NCI-H510A (cell line): ENCODE data around the gene SERTM2.
"Not testable (repeated sequence)": the region's sequence is repeated elsewhere in the genome, so short reads cannot be mapped to it uniquely, and the experiment has no call there.

Source experiments
- DNase-seq: peaks from one replicate; lab custom pipeline; 2025; lab: John Stamatoyannopoulos, UW

SERTM2 gene

DNA sequence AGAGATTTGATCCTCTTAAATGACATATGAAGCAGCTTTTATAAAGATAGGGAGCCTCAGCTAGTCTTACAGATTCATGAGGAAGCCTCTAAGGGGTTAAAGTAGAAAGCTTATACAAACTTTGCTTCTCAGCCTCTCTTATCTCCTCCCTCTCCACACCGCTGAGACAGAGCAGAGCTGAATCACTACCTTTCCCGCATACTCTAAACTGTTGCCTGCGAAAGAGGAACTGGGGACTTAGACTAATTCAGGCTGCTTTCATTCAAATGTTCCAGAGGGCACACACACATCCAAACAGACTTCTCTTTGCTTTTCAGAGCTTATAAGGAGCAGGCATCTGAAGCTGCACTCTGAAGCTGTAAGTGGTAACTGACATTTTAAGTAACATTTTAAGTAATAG is at the start of gene SERTM2:
SERTM2 (plus strand) TSS at position 169 of the 400 bp plus-strand sequence. CDS start 7,213 bp downstream, outside the sequence.
- no peak for DNase-seq

- DNase-seq: no peak
These were observed 45.8 kb upstream of the SERTM2 start for GRCh38 chrX:111465669-111466068.

DNA sequence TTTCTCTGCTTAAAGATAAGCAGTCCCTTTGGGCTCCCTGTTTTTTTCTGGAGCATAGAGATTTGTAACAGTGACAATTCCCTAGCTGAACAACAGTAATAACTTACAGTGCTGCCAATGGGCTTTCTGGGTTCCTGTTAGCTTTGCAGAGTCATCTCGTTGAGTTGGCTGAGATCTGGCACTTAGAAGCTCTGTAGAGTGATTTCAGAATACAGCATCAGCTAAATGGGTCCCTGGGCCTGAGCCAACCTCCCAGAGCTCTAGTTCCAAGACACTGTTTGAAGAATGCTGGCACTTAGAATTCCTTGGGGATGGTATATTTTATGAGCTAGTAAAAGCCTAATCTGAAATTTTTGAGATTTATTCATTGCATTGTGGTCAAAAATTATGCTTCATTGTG is 43.5 kb upstream of the SERTM2 start:
- DNase-seq: no peak

DNA sequence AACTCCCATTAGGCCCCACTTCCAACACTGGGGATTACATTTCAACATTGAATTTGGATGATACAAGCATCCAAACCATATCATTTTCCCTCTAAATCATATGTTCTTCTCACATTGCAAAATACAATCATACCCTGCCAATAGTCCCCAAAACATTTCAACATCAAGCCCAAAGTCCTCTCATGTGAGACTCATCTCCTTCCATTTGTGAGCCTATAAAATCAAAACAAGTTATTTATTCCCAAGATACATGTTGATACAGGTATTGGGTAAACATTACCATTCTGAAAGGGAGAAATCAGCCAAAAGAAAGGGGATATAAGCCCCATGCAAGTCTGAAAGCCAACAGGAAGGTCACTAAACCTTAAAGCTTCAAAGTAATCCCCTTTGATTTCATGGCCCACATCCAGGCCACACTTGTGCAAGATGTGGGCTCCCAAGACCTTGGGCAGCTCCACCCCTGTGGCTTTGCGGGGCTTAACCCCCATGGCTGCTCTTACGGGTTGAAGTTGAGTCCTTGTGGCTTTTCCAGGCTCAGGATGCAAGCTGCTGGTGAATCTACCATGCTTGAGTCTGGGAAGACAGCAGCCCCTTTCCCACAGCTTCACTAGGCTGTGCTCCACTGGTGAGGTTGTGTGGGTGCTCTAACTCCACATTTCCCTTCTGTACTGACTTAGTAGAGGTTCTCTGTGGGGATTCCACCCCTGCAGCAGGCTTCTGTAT is 40.6 kb upstream of the SERTM2 start:
- no peak for DNase-seq

DNA sequence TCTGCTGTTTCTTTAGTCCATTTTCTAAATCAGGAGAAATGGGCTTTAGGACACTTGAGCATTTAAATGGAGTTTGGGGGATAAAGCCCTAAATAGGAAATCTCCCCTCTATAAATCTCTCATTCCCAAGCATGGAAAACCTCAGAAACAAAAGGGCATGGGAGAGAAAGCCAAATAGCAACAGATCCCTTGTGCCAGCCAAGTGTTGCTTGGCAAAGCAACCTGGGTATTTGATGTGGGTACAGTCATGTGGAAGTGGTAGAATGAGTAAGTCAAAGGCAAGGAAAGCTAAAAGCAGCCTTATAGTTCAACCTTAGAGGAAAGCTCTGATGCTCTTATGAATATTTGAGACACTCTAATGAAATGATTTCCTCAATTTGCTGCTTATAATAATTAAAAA is 29.5 kb upstream of the SERTM2 start:
- DNase-seq: no peak

DNA sequence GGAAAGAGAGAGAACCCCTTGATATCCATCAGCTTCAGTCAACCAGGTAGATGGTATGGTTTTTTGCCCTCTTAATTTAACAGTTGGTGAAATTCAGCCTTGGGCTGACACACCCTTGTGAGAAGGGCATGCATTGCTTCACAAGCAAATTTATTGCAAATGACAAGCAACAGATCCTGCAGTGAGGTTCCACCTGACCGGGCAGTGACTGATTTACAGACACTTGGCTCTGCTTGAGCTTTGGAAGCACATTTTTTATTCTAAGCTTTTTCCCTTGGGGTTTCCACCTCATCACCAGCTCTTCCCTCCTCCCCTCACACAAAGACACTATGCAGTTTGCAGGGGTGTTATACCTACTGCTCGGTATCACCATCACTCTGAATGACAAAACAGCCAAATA is 28.3 kb upstream of the SERTM2 start:
- DNase-seq: no peak

- no peak for DNase-seq
These were observed 27.6 kb upstream of the SERTM2 start for GRCh38 chrX:111483881-111484280.

- DNase-seq: no peak
These were observed 20.8 kb upstream of the SERTM2 start for GRCh38 chrX:111490688-111491087.

DNA sequence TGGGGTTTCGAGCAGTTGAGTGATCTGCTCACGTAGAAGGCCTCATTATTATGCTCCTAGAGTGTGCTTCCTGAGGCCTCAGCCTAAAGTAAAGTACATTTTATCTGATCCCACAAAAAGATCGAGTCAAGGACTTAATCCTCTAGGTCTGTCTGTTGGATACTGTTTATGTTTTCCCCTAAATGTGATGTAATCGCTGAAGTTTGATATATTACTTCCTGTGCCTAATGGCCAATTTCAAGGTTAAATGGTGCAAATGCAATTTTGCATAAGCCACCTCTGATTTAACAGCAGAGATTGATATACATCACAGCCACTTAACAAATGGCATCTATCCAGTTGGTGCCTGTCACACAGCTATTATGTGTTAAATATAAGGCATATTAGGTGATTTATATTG is 19.4 kb upstream of the SERTM2 start:
- DNase-seq: no peak

DNA sequence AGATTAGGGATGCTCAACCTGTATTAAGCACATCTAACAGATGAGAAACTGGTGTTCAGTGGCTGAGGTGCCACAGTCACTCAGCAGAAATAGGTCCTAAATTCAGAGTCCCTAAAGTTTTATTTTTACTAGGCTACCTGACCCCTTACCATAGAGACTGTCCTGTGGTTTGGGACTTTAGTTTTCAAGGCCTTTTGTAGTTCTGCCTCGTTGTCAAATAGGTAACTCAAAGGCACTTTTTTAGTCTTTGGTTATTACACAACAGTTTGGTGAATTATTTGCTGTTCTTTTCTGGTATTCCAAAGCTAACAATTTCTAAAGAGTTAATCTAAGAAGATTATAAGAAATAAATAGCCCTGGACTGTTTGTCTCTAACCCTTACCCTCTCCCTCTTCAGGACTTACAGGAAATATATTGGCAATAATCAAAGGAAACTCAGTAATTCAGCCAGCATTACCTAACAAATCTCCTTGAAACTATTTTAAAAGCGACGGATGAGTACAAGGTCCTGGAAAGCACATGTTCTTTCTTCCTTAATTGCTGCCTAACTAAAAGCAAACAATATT is 12.8 kb upstream of the SERTM2 start:
- no peak for DNase-seq

DNA sequence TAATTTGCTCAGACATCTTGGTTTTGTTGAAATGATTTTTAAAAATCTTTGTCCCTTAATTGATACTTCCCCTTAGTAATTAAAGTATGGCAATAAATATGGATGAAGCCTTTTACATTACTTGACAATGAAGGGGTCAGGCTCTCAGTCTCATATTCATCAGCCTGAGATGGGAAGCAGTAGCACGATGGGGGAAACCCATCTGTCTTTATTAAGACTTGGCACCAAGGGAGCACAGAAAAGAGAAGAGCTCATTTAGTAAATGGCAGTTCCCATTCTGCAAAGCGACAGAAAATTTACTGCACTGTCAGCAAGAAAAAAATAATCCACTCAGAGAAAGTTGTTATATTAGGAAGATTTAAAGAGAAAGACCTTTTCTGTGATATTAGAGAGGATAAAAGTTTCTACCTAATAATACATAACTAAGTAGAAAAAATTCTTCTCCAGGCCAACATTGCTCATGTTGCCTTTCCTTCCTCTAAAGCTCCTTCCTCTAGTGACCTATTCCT is 7.9 kb upstream of the SERTM2 start:
- no peak for DNase-seq

DNA sequence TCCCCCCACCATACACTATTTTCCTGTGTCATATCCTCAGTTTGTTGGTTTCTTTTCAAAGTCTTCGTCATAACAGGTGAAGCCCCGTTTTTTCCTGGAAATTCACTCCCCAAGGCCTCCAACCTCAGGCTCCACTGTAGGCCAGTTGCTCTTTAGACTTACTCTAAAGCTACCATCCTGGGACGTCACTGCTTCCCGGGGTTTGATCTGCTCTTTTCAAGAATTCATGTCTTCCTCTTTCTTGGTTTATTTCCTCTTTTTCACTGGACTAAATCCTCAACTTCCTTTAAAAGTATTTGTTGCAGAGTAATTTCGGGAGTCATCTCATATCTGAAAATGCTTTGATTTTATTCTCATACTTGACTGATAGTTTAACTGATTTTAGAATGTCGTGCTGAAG is 6.5 kb upstream of the SERTM2 start:
- DNase-seq: no peak

GRCh38 chrX:111505783-111506182 is 5.7 kb upstream of the SERTM2 start:
- DNase-seq: no peak

DNA sequence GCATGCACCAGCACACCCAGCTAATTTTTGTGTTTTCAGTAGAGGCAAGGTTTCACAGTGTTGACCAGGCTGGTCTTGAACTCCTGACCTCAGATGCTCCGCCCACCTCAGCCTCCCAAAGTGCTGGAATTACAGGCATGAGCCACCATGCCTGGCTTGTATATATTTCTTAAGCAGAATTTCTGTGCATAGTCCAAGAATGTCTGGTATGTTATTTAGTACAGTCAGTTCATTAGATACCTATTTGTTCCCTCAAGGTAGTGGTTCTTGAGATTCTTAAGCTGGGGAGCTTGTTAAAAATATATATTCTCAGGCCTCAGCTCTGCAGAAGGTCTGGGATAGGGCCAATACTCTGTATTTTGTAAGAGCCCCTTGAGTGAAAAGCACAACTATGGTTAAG is 4.6 kb upstream of the SERTM2 start:
- no peak for DNase-seq

- DNase-seq: no peak
These were observed 3.5 kb upstream of the SERTM2 start for GRCh38 chrX:111507933-111508332.

GRCh38 chrX:111515298-111515697 is 3.9 kb downstream of the SERTM2 start:
- no peak for DNase-seq

DNA sequence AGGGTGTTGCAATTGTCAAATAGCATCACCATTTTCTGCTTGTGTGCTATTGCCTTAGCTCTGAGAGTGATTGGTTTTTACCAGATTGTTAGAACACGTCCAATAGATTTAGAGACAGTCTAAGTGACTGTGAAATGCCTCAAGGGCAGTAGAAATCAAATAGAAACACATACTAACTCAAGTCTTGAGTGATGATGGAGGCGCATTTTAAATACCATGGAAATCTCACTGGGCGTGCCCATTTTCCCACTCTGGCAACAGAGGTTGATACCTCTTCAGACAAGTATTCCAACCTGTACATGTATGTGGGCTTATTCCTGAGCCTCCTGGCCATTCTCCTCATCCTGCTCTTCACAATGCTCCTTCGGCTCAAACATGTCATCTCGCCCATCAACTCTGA is 7.2 kb downstream of the SERTM2 start:
- no peak for DNase-seq

- no peak for DNase-seq
These were observed 7.8 kb downstream of the SERTM2 start for GRCh38 chrX:111519215-111519614.

GRCh38 chrX:111520506-111520905 is 9.1 kb downstream of the SERTM2 start:
- DNase-seq: no peak

DNA sequence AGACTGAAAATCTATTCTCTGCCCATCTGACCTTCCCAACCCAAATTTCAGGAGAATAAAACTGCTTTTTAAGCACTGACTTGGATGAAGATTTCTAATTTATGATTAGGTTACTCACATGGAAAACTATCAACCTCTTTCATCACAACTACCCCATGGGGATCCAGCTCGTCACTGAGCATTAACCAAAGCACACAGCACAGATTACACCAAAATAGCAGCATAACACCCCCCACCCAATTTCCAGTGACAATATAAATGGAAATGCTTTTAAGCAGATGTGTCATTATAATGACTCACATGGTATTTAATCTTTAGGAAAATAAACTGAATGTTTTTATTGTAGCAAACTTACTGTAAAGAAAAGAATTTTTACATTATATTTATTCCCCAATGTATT is 9.7 kb downstream of the SERTM2 start:
- no peak for DNase-seq

GRCh38 chrX:111543212-111543741 is 31.8 kb downstream of the SERTM2 start:
- DNase-seq: no peak

DNA sequence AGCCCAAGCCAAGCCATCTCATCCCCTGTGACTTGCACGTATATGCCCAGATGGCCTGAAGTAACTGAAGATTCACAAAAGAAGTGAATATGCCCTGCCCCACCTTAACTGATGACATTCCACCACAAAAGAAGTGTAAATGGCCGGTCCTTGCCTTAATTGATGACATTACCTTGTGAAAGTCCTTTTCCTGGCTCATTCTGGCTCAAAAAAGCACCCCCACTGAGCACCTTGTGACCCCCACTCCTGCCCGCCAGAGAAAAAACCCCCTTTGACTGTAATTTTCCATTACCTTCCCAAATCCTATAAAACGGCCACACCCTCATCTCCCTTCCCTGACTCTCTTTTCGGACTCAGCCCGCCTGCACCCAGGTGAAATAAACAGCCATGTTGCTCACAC is 37.8 kb downstream of the SERTM2 start:
- not testable (repeated sequence) for DNase-seq

GRCh38 chrX:111555406-111555958 is 44.0 kb downstream of the SERTM2 start:
- no peak for DNase-seq
